KMS-11 (cell line): Measurements from ENCODE around the gene PDPR.
"Not testable (repeated sequence)": the region's sequence is repeated elsewhere in the genome, so short reads cannot be mapped to it uniquely, and the experiment has no call there.

Source experiments
- H2AFZ ChIP-seq: fragments of 200-600 bp; sonication (generic); 2 replicates; pipeline ENCODE4 v1.6.1; 2016; ENCODE audit warnings: antibody characterized with exemption, mixed run types, low read depth
- H3K27ac ChIP-seq: fragments of 200-600 bp; sonication (generic); 2 replicates; pipeline ENCODE4 v1.6.1; 2016; ENCODE audit warnings: mild to moderate bottlenecking, mixed run types
- H3K27me3 ChIP-seq: fragments of 200-600 bp; sonication (generic); 2 replicates; pipeline ENCODE4 v1.6.1; 2017; ENCODE audit warnings: mild to moderate bottlenecking, low read depth, mixed run types, moderate library complexity; ENCODE audit not compliant: insufficient read depth
- H3K36me3 ChIP-seq: fragments of 200-600 bp; sonication (generic); 2 replicates; pipeline ENCODE4 v1.6.1; 2017; ENCODE audit warnings: mild to moderate bottlenecking, mixed run types; ENCODE audit not compliant: insufficient read depth
- H3K4me1 ChIP-seq: fragments of 200-600 bp; sonication (generic); 2 replicates; pipeline ENCODE4 v1.6.1; 2016; ENCODE audit warnings: mild to moderate bottlenecking, low read depth, mixed run types; ENCODE audit not compliant: poor library complexity, severe bottlenecking
- H3K4me2 ChIP-seq: fragments of 200-600 bp; sonication (generic); 2 replicates; pipeline ENCODE4 v1.7.0; 2016; ENCODE audit warnings: mild to moderate bottlenecking, mixed run types
- H3K4me3 ChIP-seq: fragments of 200-600 bp; sonication (generic); IDR thresholded peaks from 2 replicates; pipeline ENCODE4 v1.6.1; 2017; ENCODE audit warnings: low read depth, low read length, mixed read lengths; ENCODE audit not compliant: insufficient read depth
- H3K79me2 ChIP-seq: fragments of 200-600 bp; sonication (generic); 2 replicates; pipeline ENCODE4 v1.6.1; 2016; ENCODE audit warnings: low read depth, mixed run types; ENCODE audit not compliant: insufficient read depth
- H3K9ac ChIP-seq: fragments of 200-600 bp; sonication (generic); 2 replicates; pipeline ENCODE4 v1.6.1; 2016; ENCODE audit warnings: mild to moderate bottlenecking, mixed run types
- H4K20me1 ChIP-seq: fragments of 200-600 bp; sonication (generic); 2 replicates; pipeline ENCODE4 v1.6.1; 2016; ENCODE audit warnings: mild to moderate bottlenecking, mixed run types; ENCODE audit not compliant: insufficient read depth

Gene PDPR

DNA sequence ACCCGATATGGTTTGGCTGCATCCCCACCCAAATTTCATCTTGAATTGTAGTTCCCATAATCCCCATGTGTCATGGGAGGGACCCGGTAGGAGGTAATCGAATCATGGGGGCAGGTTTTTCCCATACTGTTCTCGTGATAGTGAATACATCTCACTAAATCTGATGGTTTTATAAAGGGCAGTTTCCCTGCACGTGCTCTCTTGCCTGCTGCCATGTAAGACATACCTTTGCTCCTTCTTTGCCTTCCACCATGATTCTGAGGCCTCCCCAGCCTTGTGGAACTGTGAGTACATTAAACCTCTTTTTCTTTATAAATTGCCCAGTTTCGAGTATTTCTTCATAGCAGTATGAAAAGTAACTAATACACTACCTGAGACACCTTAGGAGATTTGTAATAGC, 92.2 kb downstream of the PDPR start:
- not testable (repeated sequence) for H3K4me1 ChIP-seq, H3K79me2 ChIP-seq, H3K4me3 ChIP-seq, H3K27ac ChIP-seq, H4K20me1 ChIP-seq, H3K27me3 ChIP-seq, H2AFZ ChIP-seq, H3K4me2 ChIP-seq, H3K36me3 ChIP-seq, H3K9ac ChIP-seq
